Panc1 (cell line): Measurements from ENCODE around the gene SLC12A3. TPM values are rescaled to one million over a fixed set of nuclear protein-coding genes. Genes with fewer than 3 reads are reported as not detected.

ENCODE experiments used
- ATAC-seq: fragments of 200-7000 bp; cut with Tn5 transposase; 2 replicates; pipeline ENCODE4 v1.9.1; 2020; ENCODE audit warnings: mild to moderate bottlenecking, moderate library complexity
- BruUV-seq: library from RNA; stranded (reverse); fragments of 400-500 nt; replicated peaks from 2 replicates; lab custom pipeline; 2021; lab: Mats Ljungman, UMichigan
- CTCF ChIA-PET: fragments of 300-600 bp; sonication (Branson Sonifier 250); formaldehyde crosslinking; loops from one replicate; lab custom pipeline; 2022; ENCODE audit warnings: antibody characterized with exemption; lab: Charles Lee
- POLR2A ChIA-PET: fragments of 300-600 bp; sonication (Branson Sonifier 250); formaldehyde crosslinking; loops from one replicate; lab custom pipeline; 2022; ENCODE audit warnings: antibody characterized with exemption; lab: Charles Lee
- DNase-seq: peaks from one replicate; pipeline ENCODE4 v3.0.0-alpha.2; 2010; ENCODE audit warnings: low read depth, low spot score
- H3K27ac ChIP-seq: 2 replicates; pipeline ENCODE4 v1.5.1; 2011; ENCODE audit warnings: mild to moderate bottlenecking, low read length, inconsistent platforms
- H3K27me3 ChIP-seq: fragments of 200-500 bp; sonication (Bioruptor generic); 2 replicates; pipeline ENCODE4 v1.6.0; 2014; ENCODE audit warnings: low read length, inconsistent platforms; ENCODE audit not compliant: control insufficient read depth, insufficient read depth
- H3K36me3 ChIP-seq: fragments of 200-500 bp; sonication (Bioruptor generic); 2 replicates; pipeline ENCODE4 v1.5.1; 2014; ENCODE audit warnings: inconsistent platforms, mild to moderate bottlenecking, low read length, moderate library complexity; ENCODE audit not compliant: control insufficient read depth, insufficient read depth
- H3K4me1 ChIP-seq: 2 replicates; pipeline ENCODE4 v1.5.1; 2011; ENCODE audit warnings: inconsistent platforms, mild to moderate bottlenecking, low read length, moderate library complexity; ENCODE audit not compliant: control insufficient read depth, insufficient read depth
- H3K4me3 ChIP-seq, 2 experiments: 2 replicates each; pipeline ENCODE4 v1.5.1; 2011 to 2012; ENCODE audit warnings: low read depth in 2 of 2, low read length in 2 of 2, mild to moderate bottlenecking in 2 of 2, inconsistent platforms in 1 of 2, moderate library complexity in 1 of 2
- H3K9me3 ChIP-seq: fragments of 200-500 bp; sonication (Bioruptor generic); 2 replicates; pipeline ENCODE4 v1.5.1; 2014; ENCODE audit warnings: low read depth, mild to moderate bottlenecking, inconsistent platforms, low read length, moderate library complexity; ENCODE audit not compliant: control insufficient read depth, insufficient read depth
- CTCF ChIP-seq: fragments of 450-650 bp; IDR thresholded peaks from 2 replicates; pipeline ENCODE4 v1.5.1; 2017; ENCODE audit warnings: mild to moderate bottlenecking
- POLR2AphosphoS5 ChIP-seq: IDR thresholded peaks from 2 replicates; pipeline ENCODE4 v1.6.1; 2012; ENCODE audit warnings: mild to moderate bottlenecking, low read depth, low read length, moderate library complexity
- REST ChIP-seq, 2 experiments: IDR thresholded peaks; 2 replicates each; pipeline ENCODE4 v1.6.1; 2011 to 2012; ENCODE audit warnings: low read depth in 2 of 2, control low read depth in 1 of 2, low read length in 1 of 2, mild to moderate bottlenecking in 1 of 2, moderate library complexity in 1 of 2; ENCODE audit not compliant: insufficient read depth in 1 of 2
- SIN3A ChIP-seq: IDR thresholded peaks from 2 replicates; pipeline ENCODE4 v1.6.1; 2012; ENCODE audit warnings: low read depth, mild to moderate bottlenecking, low read length, moderate library complexity, borderline replicate concordance; ENCODE audit not compliant: insufficient read depth
- TCF7L2 ChIP-seq: IDR thresholded peaks from 2 replicates; pipeline ENCODE4 v1.6.1; 2011; ENCODE audit warnings: mild to moderate bottlenecking, low read depth, low read length, inconsistent platforms
- in situ Hi-C: cut with HindIII; loops from 2 replicates; pipeline ENCODE4 v1.10.0; 2016; ENCODE audit warnings: low sequenced_read_pairs, low pct_unique_long_range_greater_than_20kb
- intact Hi-C: fragments of 100-400 bp; cut with micrococcal nuclease; formaldehyde crosslinking; loops from one replicate; pipeline ENCODE4 v1.10.0; 2022; ENCODE audit not compliant: unreplicated experiment
- total RNA-seq: library from RNA; stranded (reverse); gene quantifications from one replicate; pipeline ENCODE4 v1.2.1, GENCODE V29; 2021; ENCODE audit not compliant: unreplicated experiment

Gene SLC12A3
- total RNA-seq, 1 experiment from 2014 or later, result 0.15 TPM

- ChIA-PET CTCF (no interaction called here), POLR2A (no interaction called here)
- no peak overlapping the region for H3K27ac ChIP-seq
- no TSS peak for BruUV-seq
- H3K4me3 ChIP-seq, result no peak overlapping the region
- intact Hi-C loops, result no loop called here
- in situ Hi-C loops, result no loop called here
- TF ChIP-seq TCF7L2 (no peak), POLR2AphosphoS5 (no peak), REST (IDR thresholded peaks at IDR 0.05; ENCODE audit: insufficient read depth in 1 of 2, low read depth in 2 of 2, low read length in 1 of 2) (no peak), SIN3A (no peak), CTCF (no peak)
- ATAC-seq (no peak), DNase-seq (no peak)
- no peaks in the 10 kb centered on the region for H3K27me3 ChIP-seq
- no peaks in the 10 kb centered on the region for H3K4me1 ChIP-seq
- H3K9me3 ChIP-seq, result no peaks in the 10 kb centered on the region
- no peaks in the 10 kb centered on the region for H3K36me3 ChIP-seq
Measured at GRCh38 chr16:56898847-56899246, 33.8 kb downstream of the SLC12A3 start.

GRCh38 chr16:56903866-56904265 lies 38.9 kb downstream of the SLC12A3 start:
- H3K36me3 ChIP-seq, result no peaks in the 10 kb centered on the region

More at GRCh38 chr16:56903866-56904265, 38.9 kb downstream of the SLC12A3 start:
- DNase-seq, result no peak
- Histone ChIP-seq H3K4me3 (no peak overlapping the region), H3K9me3 (no peaks in the 10 kb centered on the region), H3K27me3 (no peaks in the 10 kb centered on the region), H3K27ac (no peak overlapping the region), H3K4me1 (no peaks in the 10 kb centered on the region)
- TF ChIP-seq POLR2AphosphoS5 (no peak), REST (IDR thresholded peaks at IDR 0.05; ENCODE audit: insufficient read depth in 1 of 2, low read depth in 2 of 2, low read length in 1 of 2) (no peak), CTCF (no peak), SIN3A (no peak), TCF7L2 (no peak)
- in situ Hi-C loops, result no loop called here
- ChIA-PET POLR2A (interaction anchor here (0.6 kb wide), 1 partner anchor 21 kb away, joined by 8 read pairs; no protein-coding TSS in a partner anchor), CTCF (no interaction called here)
- no TSS peak for BruUV-seq
- intact Hi-C loops, result no loop called here
- no peak for ATAC-seq
